Measurements from ENCODE around the gene MYMX.

MYMX gene

GRCh38 chr6:44217332-44218143, 812 bp downstream of the MYMX start (continued):
- peak; percentile 22; the same call in 1 of the 2 replicates for TF ChIP-seq ZBTB44 (tag by site-specific recombination; IDR thresholded peaks at IDR 0.05)

DNA sequence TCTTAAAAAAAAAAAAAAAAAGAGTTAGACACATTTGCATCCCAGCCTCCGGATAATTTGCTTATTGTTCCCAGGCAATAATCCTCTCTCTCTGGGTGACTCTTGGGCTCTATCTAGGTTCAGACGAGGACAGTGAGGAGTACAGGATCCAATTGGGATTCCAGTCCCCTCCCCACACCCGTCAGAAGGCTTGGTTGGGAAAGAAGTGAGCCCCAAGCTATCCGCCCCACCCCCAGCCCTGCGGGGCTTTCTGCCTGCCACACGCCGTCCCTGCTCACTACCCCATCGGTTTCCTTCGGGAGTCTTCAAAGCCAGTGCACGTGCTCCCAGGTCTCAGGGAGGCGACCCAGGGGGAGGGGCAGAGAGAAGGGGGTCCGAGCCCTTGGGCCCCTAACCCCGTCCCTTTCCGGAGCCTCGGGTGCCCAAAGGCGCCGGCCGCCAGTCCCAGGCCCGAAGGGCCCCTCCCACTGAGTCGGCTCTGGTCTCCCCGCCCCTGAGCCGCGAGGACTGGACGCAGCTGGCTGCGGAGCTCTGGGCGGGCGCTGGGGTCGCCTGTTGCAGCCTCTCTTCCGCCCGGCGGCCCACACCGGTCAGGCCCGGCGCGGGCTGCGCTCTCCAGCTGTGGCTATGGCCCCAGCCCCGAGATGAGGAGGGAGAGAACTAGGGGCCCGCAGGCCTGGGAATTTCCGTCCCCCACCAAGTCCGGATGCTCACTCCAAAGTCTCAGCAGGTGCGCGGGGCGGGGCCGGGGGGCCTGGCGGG, 2.5 kb downstream of the MYMX start:
- H3K4me3 ChIP-seq (ENCODE audit: low read depth, low read length): peak overlapping the region; percentile 48
- H3K9me3 ChIP-seq (ENCODE audit: control insufficient read depth, insufficient read depth, low read depth, low read length): no peaks in the 10 kb centered on the region
- H3K27ac ChIP-seq (ENCODE audit: extremely low read depth, low read depth, low read length): peak overlapping the region; percentile 39; the same call in 1 of the 2 replicates
- no peaks in the 10 kb centered on the region for H3K36me3 ChIP-seq (ENCODE audit: control insufficient read depth in 2 of 2, insufficient read depth in 1 of 2, low read length in 2 of 2)
- POLR2A ChIA-PET: interaction anchor here (0.6 to 1.4 kb wide), 7 partner anchors 18 to 1103 kb away, joined by 3 to 9 read pairs (median 4); partner anchors contain the start of genes HSP90AB1 and SLC35B2
- H3K4me1 ChIP-seq (ENCODE audit: control insufficient read depth, insufficient read depth, low read length): peaks cover 14% of the 10 kb centered on the region
- CTCF ChIA-PET: interaction anchor here (0.7 to 11.1 kb wide), 5 partner anchors 9 to 47 kb away, joined by 3 to 148 read pairs (median 4); no protein-coding TSS in a partner anchor
- TF ChIP-seq SCRT2 (tag by site-specific recombination; IDR thresholded peaks at IDR 0.05) (peak; percentile 95), ZNF274 (IDR thresholded peaks at IDR 0.05; ENCODE audit: low read length) (no peak), ZNF274 (tag by site-specific recombination; IDR thresholded peaks at IDR 0.05; ENCODE audit: borderline replicate concordance) (no peak), ZBTB48 (tag by site-specific recombination; IDR thresholded peaks at IDR 0.05) (peak; percentile 27; the same call in 1 of the 2 replicates), KLF9 (tag by site-specific recombination; IDR thresholded peaks at IDR 0.05; ENCODE audit: low read depth) (peak; percentile 33; the same call in 1 of the 2 replicates), SALL2 (tag by site-specific recombination; IDR thresholded peaks at IDR 0.05; ENCODE audit: borderline replicate concordance) (no peak), ZNF121 (tag by site-specific recombination; IDR thresholded peaks at IDR 0.05) (no peak), ZNF521 (tag by site-specific recombination; IDR thresholded peaks at IDR 0.05) (no peak), ZBTB8A (tag by site-specific recombination; IDR thresholded peaks at IDR 0.05) (peak; percentile 81), ZNF335 (tag by site-specific recombination; conservative IDR thresholded peaks at IDR 0.05) (peak; percentile 61), ZNF366 (tag by site-specific recombination; conservative IDR thresholded peaks at IDR 0.05) (no peak), SP2 (tag by site-specific recombination; IDR thresholded peaks at IDR 0.05) (peak; percentile 68), ZFP3 (tag by site-specific recombination; IDR thresholded peaks at IDR 0.05; ENCODE audit: low read depth) (no peak), ZBTB26 (tag by site-specific recombination; optimal IDR thresholded peaks at IDR 0.05) (peak; percentile 18), ZXDB (tag by site-specific recombination; IDR thresholded peaks at IDR 0.05) (0 out of 2 replicates have a peak, but pooled peaks have one; percentile 44), SP3 (tag by site-specific recombination; IDR thresholded peaks at IDR 0.05) (peak; percentile 47)
- TF ChIP-seq, protein P1, sequence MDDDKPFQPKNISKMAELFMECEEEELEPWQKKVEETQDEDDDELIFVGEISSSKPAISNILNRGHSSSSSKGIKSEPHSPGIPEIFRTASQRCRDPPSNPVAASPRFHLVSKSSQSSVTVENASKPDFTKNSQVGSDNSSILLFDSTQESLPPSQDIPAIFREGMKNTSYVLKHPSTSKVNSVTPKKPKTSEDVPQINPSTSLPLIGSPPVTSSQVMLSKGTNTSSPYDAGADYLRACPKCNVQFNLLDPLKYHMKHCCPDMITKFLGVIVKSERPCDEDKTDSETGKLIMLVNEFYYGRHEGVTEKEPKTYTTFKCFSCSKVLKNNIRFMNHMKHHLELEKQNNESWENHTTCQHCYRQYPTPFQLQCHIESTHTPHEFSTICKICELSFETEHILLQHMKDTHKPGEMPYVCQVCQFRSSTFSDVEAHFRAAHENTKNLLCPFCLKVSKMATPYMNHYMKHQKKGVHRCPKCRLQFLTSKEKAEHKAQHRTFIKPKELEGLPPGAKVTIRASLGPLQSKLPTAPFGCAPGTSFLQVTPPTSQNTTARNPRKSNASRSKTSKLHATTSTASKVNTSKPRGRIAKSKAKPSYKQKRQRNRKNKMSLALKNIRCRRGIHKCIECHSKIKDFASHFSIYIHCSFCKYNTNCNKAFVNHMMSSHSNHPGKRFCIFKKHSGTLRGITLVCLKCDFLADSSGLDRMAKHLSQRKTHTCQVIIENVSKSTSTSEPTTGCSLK (tag by site-specific recombination; IDR thresholded peaks at IDR 0.05): no peak
- TF ChIP-seq, protein P2, sequence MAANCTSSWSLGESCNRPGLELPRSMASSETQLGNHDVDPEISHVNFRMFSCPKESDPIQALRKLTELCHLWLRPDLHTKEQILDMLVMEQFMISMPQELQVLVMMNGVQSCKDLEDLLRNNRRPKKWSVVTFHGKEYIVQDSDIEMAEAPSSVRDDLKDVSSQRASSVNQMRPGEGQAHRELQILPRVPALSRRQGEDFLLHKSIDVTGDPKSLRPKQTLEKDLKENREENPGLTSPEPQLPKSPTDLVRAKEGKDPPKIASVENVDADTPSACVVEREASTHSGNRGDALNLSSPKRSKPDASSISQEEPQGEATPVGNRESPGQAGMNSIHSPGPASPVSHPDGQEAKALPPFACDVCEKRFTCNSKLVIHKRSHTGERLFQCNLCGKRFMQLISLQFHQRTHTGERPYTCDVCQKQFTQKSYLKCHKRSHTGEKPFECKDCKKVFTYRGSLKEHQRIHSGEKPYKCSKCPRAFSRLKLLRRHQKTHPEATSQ (tag by site-specific recombination; IDR thresholded peaks at IDR 0.05): no peak
- TF ChIP-seq, protein P3, sequence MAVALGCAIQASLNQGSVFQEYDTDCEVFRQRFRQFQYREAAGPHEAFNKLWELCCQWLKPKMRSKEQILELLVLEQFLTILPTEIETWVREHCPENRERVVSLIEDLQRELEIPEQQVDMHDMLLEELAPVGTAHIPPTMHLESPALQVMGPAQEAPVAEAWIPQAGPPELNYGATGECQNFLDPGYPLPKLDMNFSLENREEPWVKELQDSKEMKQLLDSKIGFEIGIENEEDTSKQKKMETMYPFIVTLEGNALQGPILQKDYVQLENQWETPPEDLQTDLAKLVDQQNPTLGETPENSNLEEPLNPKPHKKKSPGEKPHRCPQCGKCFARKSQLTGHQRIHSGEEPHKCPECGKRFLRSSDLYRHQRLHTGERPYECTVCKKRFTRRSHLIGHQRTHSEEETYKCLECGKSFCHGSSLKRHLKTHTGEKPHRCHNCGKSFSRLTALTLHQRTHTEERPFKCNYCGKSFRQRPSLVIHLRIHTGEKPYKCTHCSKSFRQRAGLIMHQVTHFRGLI (tag by site-specific recombination; IDR thresholded peaks at IDR 0.05): peak; percentile 70
- TF ChIP-seq, protein P4, sequence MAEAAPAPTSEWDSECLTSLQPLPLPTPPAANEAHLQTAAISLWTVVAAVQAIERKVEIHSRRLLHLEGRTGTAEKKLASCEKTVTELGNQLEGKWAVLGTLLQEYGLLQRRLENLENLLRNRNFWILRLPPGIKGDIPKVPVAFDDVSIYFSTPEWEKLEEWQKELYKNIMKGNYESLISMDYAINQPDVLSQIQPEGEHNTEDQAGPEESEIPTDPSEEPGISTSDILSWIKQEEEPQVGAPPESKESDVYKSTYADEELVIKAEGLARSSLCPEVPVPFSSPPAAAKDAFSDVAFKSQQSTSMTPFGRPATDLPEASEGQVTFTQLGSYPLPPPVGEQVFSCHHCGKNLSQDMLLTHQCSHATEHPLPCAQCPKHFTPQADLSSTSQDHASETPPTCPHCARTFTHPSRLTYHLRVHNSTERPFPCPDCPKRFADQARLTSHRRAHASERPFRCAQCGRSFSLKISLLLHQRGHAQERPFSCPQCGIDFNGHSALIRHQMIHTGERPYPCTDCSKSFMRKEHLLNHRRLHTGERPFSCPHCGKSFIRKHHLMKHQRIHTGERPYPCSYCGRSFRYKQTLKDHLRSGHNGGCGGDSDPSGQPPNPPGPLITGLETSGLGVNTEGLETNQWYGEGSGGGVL (tag by site-specific recombination; IDR thresholded peaks at IDR 0.05): peak; percentile 68; the same call in 1 of the 2 replicates

Measured in HEK293 (cell line).